Body of pancreas (tissue), 4 donors: Measurements from ENCODE around the gene TSPOAP1.

Experiments used
- POLR2A ChIP-seq, 3 donors: fragments of 450-650 bp; IDR thresholded peaks; one replicate each; pipeline ENCODE4 v1.6.1; 2016; ENCODE audit warnings: antibody characterized with exemption in 3 of 3, mild to moderate bottlenecking in 2 of 3
- TF ChIP-seq, protein P1 (sequence below), 7 experiments: fragments of 450-650 bp in 4 of 7; fragments of 200-600 bp in 3 of 7; sonication (generic) in 3 of 7; IDR thresholded peaks; one replicate each; pipeline ENCODE4 v1.5.1; 2016 to 2019; ENCODE audit warnings: antibody characterized with exemption in 7 of 7

DNA sequence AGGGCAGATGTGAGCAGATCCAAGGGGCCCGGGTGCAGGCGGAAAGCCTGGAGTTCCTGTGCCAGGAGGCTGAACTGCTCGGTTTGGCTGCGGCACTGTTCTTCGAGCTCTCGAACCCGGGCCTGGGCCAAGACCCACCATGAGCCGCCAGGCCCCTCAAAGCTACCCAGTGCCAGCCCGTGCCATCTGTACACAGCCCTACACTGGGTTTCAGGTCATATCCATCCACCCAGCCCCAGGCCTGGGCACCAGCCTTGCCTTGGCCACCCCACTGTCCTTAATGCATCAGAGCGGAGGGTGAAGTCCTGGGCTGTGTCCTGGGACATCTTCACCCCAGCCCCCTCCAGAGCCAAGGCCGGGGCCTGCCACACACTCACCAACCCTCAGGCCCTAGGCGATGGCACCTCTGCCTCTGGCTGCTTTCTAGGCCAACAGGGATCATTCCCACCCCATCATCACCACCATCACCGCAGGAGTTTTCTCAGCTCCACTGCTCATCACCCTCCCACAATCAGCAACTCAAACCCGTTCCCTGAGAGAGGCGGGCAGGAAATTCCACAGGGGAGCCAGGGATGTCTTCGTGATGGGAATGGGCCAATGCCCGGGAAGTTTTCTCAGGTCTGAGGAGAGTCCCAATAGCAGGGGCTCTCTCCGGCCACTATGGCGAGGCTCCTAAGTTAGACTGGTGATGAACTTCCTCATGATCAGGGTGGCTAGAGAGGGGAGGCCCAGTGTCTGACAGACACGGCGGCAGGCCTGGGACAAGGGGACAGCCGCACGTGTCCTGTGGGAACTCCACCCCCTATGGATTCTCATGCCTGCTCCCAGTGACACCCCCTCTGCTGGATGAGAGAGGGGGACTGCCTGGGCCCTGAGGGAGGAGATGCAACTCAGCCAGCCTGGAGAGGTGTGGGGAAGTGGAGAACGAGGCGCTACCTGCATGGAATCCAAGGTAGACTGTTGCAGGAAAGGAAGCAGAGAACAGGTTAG, 9.1 kb downstream of the TSPOAP1 start:
- TF ChIP-seq, protein P1, sequence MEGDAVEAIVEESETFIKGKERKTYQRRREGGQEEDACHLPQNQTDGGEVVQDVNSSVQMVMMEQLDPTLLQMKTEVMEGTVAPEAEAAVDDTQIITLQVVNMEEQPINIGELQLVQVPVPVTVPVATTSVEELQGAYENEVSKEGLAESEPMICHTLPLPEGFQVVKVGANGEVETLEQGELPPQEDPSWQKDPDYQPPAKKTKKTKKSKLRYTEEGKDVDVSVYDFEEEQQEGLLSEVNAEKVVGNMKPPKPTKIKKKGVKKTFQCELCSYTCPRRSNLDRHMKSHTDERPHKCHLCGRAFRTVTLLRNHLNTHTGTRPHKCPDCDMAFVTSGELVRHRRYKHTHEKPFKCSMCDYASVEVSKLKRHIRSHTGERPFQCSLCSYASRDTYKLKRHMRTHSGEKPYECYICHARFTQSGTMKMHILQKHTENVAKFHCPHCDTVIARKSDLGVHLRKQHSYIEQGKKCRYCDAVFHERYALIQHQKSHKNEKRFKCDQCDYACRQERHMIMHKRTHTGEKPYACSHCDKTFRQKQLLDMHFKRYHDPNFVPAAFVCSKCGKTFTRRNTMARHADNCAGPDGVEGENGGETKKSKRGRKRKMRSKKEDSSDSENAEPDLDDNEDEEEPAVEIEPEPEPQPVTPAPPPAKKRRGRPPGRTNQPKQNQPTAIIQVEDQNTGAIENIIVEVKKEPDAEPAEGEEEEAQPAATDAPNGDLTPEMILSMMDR (IDR thresholded peaks at IDR 0.05) = no peak
- TF ChIP-seq POLR2A (IDR thresholded peaks at IDR 0.05) = no peak
